22Rv1 (cell line): ENCODE data around the gene PPP1R2.

Source experiments
- H3K27ac ChIP-seq: fragments of 450-650 bp; 2 replicates; pipeline ENCODE4 v1.5.1; 2017
- ZFX ChIP-seq: fragments of 450-650 bp; IDR thresholded peaks from 2 replicates; pipeline ENCODE4 v1.6.1; 2017; ENCODE audit warnings: antibody characterized with exemption, borderline replicate concordance
- TF ChIP-seq, protein P1 (sequence below): fragments of 450-650 bp; IDR thresholded peaks from 2 replicates; pipeline ENCODE4 v1.5.1; 2017; ENCODE audit warnings: mild to moderate bottlenecking

Gene PPP1R2

DNA sequence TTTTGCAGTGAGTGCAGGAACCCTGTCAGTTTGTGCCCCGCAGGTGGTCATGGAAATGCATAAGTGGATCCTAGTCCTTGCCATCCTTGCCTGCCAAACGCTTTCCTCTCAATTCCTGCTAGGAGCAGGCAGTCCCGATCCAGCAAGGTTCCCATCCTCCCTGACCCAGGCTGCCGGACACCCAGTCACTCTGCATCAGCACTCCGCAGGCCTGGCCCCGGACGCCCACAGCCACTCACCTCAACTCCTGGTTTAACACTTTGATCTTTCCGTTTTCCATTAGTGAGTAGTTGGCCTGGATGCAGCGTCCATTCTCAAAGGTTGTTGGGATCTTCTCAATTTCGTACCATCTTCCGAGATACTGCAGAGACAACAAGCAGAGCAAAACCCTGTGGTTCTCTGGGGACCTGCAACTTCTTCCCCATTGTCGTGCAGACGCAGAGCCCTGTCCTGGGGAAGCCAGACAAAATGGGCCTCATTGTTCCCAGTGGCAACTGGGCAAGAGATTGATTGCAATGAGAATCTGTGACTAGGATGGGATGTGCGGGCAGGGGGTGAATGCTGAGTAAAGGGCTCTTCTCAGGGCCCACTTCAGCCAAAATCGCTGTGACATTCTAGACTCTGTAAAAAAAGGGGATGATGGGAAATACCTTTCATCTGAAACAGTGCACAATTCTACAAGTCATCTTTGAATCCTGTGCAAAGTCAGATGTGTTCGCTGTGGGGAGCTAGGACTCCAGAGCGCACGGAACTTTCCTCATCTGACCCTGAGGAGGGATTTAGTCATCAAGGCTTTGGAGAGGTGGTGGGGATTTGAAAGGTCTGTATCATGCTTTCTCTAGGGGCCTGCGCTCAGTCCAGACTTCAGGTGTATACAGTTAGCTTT is 30.7 kb upstream of the PPP1R2 start:
- no peak overlapping the region for H3K27ac ChIP-seq
- TF ChIP-seq, protein P1, sequence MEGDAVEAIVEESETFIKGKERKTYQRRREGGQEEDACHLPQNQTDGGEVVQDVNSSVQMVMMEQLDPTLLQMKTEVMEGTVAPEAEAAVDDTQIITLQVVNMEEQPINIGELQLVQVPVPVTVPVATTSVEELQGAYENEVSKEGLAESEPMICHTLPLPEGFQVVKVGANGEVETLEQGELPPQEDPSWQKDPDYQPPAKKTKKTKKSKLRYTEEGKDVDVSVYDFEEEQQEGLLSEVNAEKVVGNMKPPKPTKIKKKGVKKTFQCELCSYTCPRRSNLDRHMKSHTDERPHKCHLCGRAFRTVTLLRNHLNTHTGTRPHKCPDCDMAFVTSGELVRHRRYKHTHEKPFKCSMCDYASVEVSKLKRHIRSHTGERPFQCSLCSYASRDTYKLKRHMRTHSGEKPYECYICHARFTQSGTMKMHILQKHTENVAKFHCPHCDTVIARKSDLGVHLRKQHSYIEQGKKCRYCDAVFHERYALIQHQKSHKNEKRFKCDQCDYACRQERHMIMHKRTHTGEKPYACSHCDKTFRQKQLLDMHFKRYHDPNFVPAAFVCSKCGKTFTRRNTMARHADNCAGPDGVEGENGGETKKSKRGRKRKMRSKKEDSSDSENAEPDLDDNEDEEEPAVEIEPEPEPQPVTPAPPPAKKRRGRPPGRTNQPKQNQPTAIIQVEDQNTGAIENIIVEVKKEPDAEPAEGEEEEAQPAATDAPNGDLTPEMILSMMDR: no peak
- no peak for TF ChIP-seq ZFX

DNA sequence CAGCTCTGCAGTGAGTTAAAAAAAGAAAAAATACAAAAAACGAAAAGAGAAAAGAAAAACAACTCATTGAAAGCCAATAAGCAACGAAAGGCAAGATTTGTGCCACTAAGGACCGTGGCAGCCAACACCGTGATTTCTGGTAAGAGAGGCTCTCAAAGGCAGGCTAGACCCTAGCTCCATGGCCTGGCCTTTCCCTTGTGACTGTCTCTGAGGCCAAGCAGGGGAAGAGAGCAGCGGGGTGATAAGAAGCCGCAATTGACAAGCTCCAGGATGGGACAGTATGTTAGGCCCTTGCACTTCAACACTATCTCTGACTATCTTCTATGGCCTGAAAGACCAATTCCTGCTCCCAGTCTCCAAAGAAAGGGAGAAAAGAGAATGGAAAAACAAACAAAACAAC is 28.2 kb upstream of the PPP1R2 start:
- TF ChIP-seq, protein P1: no peak
- TF ChIP-seq ZFX: no peak
- no peak overlapping the region for H3K27ac ChIP-seq

DNA sequence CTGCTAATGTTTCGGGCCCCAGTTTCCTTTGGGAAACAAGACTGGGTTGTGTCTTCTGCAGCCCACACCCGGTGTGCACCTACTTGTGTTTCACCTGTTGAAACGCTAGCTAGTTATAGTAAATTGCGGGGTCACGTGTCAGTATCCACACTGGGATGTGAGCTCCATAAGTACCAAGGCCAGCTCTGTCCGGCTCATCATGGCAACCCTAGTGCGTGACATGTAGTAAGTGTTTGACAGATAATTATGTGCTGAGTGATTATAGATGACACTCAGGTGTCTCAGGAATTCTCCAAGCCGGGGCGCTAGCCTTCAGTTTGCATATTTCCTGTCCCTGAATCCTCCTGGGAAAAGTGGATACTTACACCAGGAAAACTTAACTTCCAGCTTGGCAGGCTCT is 27.8 kb upstream of the PPP1R2 start:
- TF ChIP-seq, protein P1: no peak
- TF ChIP-seq ZFX: no peak
- H3K27ac ChIP-seq: no peak overlapping the region

DNA sequence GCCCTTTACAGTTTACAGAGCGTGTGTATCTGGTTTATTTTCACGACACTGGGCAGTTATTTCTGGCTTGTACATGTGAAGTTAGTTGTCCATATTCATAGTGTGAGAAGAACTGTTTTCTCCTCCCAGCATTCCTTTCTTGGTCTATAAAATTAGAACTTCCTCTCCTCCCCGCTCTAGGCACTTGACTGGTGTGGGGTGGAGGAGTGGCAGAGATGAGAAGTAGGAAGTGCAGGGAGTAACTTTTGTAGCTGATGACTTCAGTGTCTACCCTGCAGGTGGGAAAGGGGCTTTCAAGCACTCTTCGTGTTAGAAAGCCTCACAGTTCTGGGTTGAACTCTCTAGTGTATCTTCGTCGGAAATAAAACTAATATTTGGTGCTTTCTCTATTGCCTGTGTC is 27.2 kb upstream of the PPP1R2 start:
- TF ChIP-seq ZFX: no peak
- TF ChIP-seq, protein P1: no peak
- no peak overlapping the region for H3K27ac ChIP-seq

DNA sequence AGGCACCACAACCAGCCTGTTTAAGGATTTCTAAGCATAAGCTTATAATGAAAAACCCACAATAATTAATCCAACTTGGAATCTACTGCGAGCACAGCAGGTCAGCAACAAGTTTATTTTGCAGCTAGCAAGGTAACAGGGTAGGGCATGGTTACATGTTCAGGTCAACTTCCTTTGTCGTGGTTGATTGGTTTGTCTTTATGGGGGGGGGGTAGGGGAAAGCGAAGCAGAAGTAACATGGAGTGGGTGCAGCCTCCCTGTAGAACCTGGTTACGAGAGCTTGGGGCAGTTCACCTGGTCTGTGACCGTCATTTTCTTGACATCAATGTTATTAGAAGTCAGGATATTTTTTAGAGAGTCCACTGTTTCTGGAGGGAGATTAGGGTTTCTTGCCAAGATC is 25.5 kb upstream of the PPP1R2 start:
- TF ChIP-seq, protein P1: no peak
- no peak for TF ChIP-seq ZFX
- H3K27ac ChIP-seq: no peak overlapping the region

DNA sequence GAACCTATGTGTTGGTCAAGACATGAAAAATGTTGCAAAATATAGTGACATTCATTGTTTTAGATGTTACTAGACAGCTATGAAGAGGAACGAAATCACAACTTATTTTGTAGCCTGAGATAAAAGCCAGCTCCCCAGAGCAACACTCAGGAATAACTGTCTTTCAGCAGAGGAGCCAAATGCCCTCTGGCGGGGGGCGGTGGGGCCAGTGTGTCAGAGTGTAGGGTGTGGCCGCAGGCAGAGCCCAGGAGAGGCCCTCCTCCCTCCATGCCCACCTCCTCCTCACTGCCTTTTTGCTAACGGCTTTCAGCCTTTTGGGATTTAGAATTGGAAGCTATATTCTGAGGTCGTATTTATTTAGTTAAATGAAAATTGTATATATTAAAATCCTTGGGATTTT is 23.7 kb upstream of the PPP1R2 start:
- TF ChIP-seq, protein P1: no peak
- no peak overlapping the region for H3K27ac ChIP-seq

DNA sequence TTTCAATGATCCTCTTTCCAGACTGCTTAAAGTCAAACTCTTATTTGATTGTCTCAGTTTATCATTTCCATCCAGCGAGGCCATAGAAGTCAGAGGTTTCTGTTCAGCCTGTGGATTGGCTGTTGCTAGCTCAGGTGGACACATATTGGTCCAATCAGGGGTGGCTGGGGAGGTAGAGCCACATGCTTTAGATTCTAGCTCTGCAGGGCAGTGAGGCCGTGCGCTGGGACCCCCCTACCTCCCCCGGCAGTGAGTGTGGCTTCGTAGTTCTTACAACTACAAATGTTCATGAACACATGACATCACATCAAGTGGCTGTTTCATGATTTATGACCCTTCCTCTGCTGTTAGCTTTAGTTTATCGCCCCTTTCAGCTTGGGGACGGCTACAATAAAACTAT is 22.6 kb upstream of the PPP1R2 start:
- H3K27ac ChIP-seq: no peak overlapping the region
- no peak for TF ChIP-seq ZFX
- TF ChIP-seq, protein P1: no peak
